ENCODE measurements around the gene HERPUD2.

Gene HERPUD2

DNA sequence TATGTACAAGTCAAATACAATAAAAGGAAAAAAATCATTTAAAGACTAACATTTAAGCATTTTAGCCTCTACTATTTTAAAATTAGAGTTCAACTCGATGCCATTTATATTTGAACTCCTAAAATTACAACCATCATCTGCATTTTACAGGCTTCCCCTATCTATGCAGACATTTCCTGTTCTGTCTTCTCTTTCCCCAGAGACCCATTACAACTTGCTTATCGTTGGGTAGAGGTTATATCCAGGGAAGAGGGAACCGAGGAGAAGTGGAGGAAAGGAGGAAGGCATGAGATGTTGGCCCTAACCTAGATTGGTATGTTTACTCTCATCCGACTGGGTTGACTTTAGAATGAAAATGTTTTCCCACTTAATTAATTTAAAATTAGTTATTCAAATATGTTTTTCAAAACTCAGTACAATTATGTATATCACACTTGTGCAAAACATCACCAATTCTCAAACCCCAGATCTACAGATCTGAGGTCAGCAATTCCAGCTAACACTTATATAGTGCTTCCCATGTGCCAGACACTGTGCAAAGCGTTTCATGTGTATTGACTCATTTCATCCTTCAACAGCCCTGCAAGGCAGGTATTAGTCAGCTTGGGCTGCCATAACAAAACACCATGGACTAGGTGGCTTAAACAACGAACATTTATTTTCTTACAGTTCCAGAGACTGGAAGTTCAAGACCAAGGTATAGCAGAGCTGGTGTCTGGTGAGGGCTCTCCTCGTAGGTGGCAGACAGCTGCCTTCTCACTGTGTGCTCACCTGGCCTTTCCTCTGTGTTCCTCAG lies 27.3 kb upstream of the HERPUD2 start:
- H2AFZ ChIP-seq (ENCODE audit: low read depth, low read length) = no peak overlapping the region
- no peaks in the 10 kb centered on the region for H3K27me3 ChIP-seq (ENCODE audit: insufficient read depth, low read length)
- no peak overlapping the region for H3K4me3 ChIP-seq (ENCODE audit: low read length)
- H3K4me1 ChIP-seq (ENCODE audit: insufficient read depth, low read length) = no peaks in the 10 kb centered on the region
- peaks cover 3% of the 10 kb centered on the region for H3K9me3 ChIP-seq (ENCODE audit: low read length)
- no peaks in the 10 kb centered on the region for H3K36me3 ChIP-seq (ENCODE audit: insufficient read depth, low read length)

DNA sequence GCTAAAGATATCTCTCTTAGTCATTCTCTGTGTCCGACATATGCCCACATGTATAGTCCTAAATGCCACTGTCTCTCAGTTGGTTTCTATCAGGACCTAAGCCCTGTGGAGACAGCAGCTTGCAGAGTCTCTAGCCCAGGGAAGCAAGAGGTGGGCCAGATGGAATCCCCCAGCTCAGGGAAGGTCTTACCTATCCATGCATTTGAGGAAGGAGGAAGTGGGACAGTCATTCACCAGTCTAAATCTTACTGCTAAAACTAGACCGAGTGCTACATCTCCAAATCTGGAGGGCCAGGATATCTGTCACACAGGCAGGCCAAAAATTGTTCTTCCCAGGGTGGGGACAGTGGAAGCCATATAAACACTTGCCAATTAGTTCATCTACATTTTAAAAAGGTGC lies 26.4 kb upstream of the HERPUD2 start:
- Histone ChIP-seq H3K9me3 (ENCODE audit: low read length) (peaks cover 3% of the 10 kb centered on the region), H3K4me3 (ENCODE audit: low read length) (no peak overlapping the region), H3K4me1 (ENCODE audit: insufficient read depth, low read length) (no peaks in the 10 kb centered on the region), H3K36me3 (ENCODE audit: insufficient read depth, low read length) (no peaks in the 10 kb centered on the region), H3K27me3 (ENCODE audit: insufficient read depth, low read length) (no peaks in the 10 kb centered on the region), H2AFZ (ENCODE audit: low read depth, low read length) (no peak overlapping the region)

DNA sequence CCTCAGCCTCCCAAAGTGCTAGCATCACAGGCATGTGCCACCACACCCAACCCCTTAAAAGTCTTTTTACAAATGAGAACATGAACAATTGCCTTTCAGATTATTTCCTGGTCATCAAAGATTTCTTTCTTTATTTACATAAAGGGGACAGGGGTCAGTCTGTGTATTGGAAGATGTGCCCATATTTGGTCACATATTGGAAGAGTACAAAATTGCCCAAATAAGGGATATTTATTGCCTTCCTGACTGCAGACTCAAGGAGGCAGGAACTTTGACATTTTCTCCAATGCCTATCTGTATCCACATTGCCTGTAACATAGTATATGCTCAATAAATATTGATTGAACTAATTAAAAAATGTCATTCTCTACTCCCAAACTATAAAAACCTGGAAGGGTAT lies 25.9 kb upstream of the HERPUD2 start:
- Histone ChIP-seq H3K4me3 (ENCODE audit: low read length) (no peak overlapping the region), H3K27me3 (ENCODE audit: insufficient read depth, low read length) (no peaks in the 10 kb centered on the region), H3K4me1 (ENCODE audit: insufficient read depth, low read length) (no peaks in the 10 kb centered on the region), H3K36me3 (ENCODE audit: insufficient read depth, low read length) (no peaks in the 10 kb centered on the region), H2AFZ (ENCODE audit: low read depth, low read length) (no peak overlapping the region), H3K9me3 (ENCODE audit: low read length) (peaks cover 3% of the 10 kb centered on the region)

DNA sequence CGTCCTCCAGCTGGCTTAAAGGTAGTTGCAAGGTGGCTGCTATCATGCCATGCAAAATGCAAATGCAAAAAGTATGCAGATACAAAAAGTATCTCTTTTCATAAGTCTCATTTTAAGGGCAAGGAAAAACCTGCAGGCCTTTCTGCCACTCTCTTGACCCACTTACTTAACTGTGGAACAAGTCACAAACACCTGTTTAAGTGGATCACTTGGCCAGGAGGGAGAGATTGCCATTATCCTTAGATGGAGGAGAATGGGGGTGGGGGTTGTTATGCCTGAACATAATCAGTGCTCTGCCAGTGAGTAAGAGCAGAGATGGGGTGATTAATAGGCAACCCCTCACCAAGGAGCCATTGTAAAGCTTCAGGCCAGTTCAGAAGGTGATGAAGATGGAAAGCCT lies 25.1 kb upstream of the HERPUD2 start:
- H3K36me3 ChIP-seq (ENCODE audit: insufficient read depth, low read length) = no peaks in the 10 kb centered on the region
- no peaks in the 10 kb centered on the region for H3K27me3 ChIP-seq (ENCODE audit: insufficient read depth, low read length)
- H2AFZ ChIP-seq (ENCODE audit: low read depth, low read length) = no peak overlapping the region
- peaks cover 3% of the 10 kb centered on the region for H3K9me3 ChIP-seq (ENCODE audit: low read length)
- no peaks in the 10 kb centered on the region for H3K4me1 ChIP-seq (ENCODE audit: insufficient read depth, low read length)
- no peak overlapping the region for H3K4me3 ChIP-seq (ENCODE audit: low read length)

DNA sequence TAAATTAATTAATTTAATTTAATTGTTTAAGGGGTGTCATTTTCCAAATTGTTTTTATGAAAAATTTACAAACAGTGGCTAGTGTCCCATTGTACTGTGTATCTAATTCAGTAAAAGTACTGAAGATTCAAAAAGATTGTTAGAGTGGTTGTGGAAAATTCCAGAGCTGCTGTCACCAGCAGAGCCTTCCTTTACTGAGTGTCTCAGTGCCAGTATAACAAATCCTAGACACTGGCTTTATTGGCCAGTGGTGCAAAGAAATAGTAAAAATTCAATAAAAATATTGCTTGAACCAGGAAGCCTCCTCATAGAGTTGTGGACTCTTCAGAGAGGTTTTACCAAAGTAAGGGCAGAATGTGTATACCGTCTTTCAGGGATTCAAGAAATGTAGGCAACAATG lies 23.1 kb upstream of the HERPUD2 start:
- Histone ChIP-seq H2AFZ (ENCODE audit: low read depth, low read length) (no peak overlapping the region), H3K9me3 (ENCODE audit: low read length) (no peaks in the 10 kb centered on the region)

DNA sequence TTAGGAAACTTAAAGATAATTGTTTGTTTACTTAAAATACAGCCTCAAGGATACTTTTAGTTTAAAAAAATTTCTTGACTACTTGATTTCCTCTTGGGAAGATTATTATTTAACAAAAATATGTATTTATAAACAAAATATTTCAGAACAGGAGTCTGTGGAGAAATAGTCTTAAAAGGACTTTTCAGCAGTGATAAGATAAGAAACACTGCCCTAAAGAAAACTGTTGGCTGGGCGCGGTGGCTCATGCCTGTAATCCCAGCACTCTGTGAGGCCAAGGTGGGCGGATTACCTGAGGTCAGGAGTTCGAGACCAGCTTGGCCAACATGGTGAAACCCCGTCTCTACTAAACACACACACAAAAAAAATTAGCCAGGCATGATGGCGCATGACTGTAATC lies 22.6 kb upstream of the HERPUD2 start:
- Histone ChIP-seq H3K4me1 (ENCODE audit: insufficient read depth, low read length) (no peaks in the 10 kb centered on the region), H3K27me3 (ENCODE audit: insufficient read depth, low read length) (no peaks in the 10 kb centered on the region), H3K9me3 (ENCODE audit: low read length) (no peaks in the 10 kb centered on the region), H2AFZ (ENCODE audit: low read depth, low read length) (no peak overlapping the region), H3K36me3 (ENCODE audit: insufficient read depth, low read length) (no peaks in the 10 kb centered on the region), H3K4me3 (ENCODE audit: low read length) (no peak overlapping the region)

More for the DNA sequence above, 23.1 kb upstream of the HERPUD2 start:
- H3K36me3 ChIP-seq (ENCODE audit: insufficient read depth, low read length) = no peaks in the 10 kb centered on the region
- H3K4me3 ChIP-seq (ENCODE audit: low read length) = no peak overlapping the region
- H3K4me1 ChIP-seq (ENCODE audit: insufficient read depth, low read length) = no peaks in the 10 kb centered on the region
- H3K27me3 ChIP-seq (ENCODE audit: insufficient read depth, low read length) = no peaks in the 10 kb centered on the region

DNA sequence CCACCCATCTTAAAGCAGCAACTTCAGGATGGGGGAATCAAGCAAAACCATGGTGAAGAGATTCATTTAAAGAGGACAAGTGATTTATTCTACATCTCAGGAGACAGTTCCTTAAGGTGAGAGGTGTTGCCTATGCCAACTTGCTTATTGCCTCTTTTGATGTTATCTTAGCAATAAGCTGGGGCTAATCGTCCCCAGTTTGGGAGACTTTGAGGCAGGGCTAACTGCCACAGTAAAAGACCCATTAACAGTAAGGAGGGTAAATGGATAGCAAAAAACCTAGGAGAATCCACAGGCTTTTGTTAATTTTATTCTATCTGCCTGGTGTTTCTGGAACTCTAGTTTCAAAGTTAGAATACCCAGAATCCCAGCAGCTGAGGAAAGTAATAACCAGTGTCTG lies 22.1 kb upstream of the HERPUD2 start:
- H3K4me1 ChIP-seq (ENCODE audit: insufficient read depth, low read length) = no peaks in the 10 kb centered on the region
- H3K4me3 ChIP-seq (ENCODE audit: low read length) = no peak overlapping the region
- no peaks in the 10 kb centered on the region for H3K27me3 ChIP-seq (ENCODE audit: insufficient read depth, low read length)
- no peaks in the 10 kb centered on the region for H3K36me3 ChIP-seq (ENCODE audit: insufficient read depth, low read length)
- H2AFZ ChIP-seq (ENCODE audit: low read depth, low read length) = no peak overlapping the region
- no peaks in the 10 kb centered on the region for H3K9me3 ChIP-seq (ENCODE audit: low read length)

DNA sequence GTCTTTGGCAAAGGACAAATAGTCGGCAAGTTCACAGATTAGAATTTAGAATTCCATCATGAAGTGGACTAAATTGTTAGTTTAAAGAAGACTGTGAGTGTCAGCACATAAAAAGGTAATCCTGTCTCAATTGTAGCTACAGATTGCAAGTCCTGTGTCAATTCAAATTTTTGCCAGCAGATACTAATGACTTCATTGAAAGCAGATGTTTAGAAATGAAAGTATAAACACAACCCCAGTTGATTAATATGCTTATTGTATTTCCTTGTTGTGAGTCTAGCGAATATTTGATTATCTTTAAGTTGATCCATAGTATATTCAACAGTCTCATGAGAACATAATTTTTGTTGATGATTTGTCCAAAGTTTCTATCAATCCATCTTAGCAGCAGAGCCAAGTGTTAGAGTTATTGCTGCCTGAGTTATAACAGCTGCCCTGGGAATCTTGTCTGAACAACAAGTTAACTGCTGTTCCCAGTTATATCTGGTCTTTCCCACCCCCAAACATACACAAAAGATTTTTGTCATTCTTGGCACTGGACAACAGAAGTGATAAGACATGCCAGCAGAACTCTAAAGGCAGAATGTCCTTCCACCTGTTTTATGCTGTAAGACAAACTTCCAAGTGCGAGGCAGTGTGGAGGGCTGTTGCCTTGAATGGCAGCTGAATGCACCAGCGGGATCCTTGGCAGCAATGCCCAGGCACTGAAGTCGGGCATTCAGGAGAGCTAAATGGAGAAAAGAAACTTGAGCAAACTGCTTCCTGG lies 21.3 kb upstream of the HERPUD2 start:
- no peaks in the 10 kb centered on the region for H3K4me1 ChIP-seq (ENCODE audit: insufficient read depth, low read length)
- no peaks in the 10 kb centered on the region for H3K27me3 ChIP-seq (ENCODE audit: insufficient read depth, low read length)
- H3K9me3 ChIP-seq (ENCODE audit: low read length) = no peaks in the 10 kb centered on the region
- no peak overlapping the region for H2AFZ ChIP-seq (ENCODE audit: low read depth, low read length)
- H3K4me3 ChIP-seq (ENCODE audit: low read length) = no peak overlapping the region
- H3K36me3 ChIP-seq (ENCODE audit: insufficient read depth, low read length) = no peaks in the 10 kb centered on the region

DNA sequence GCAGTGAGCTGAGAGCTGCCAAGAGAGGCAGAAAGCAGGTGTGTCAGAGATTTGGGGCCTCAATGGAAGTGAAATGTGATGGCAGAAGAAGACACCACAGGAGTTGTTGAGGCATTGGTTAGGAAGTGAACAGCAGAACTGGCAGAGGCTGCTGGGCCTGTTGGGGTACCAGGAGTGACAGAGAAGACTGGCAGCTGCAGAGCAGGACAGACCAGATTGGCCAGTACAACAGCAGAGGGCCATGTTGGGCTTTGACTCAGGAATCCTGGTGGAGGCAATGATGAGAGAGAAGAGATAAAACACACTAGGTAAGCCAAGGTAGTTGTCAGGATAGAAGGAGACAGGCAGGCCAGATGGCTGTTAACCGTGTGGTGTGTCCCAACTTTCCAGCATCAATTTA lies 19.9 kb upstream of the HERPUD2 start:
- H3K4me3 ChIP-seq (ENCODE audit: low read length) = no peak overlapping the region
- H3K36me3 ChIP-seq (ENCODE audit: insufficient read depth, low read length) = no peaks in the 10 kb centered on the region
- H3K9me3 ChIP-seq (ENCODE audit: low read length) = no peaks in the 10 kb centered on the region
- no peak overlapping the region for H2AFZ ChIP-seq (ENCODE audit: low read depth, low read length)
- H3K4me1 ChIP-seq (ENCODE audit: insufficient read depth, low read length) = no peaks in the 10 kb centered on the region
- H3K27me3 ChIP-seq (ENCODE audit: insufficient read depth, low read length) = no peaks in the 10 kb centered on the region

DNA sequence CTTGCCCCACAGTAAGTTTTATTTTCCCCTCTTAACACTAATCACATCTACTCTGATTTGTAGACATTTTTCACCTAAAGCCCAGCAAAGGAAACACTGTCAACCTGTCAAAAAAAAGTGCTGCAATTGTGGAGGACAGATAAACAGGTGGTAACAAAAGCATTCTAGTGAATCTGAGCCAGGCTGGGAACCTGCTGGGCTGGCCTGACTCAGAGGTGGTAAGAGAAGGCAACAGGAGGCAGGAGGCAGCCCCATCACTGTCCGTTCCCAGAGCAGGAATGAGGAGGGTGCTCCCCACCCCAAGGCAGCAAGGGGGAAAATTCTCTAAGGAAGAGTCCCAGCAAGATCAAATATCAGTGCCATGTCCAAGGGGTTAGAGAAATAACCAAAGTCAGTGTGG lies 19.5 kb upstream of the HERPUD2 start:
- H3K4me3 ChIP-seq (ENCODE audit: low read length) = no peak overlapping the region
- no peaks in the 10 kb centered on the region for H3K27me3 ChIP-seq (ENCODE audit: insufficient read depth, low read length)
- H3K36me3 ChIP-seq (ENCODE audit: insufficient read depth, low read length) = no peaks in the 10 kb centered on the region
- H3K9me3 ChIP-seq (ENCODE audit: low read length) = no peaks in the 10 kb centered on the region
- no peaks in the 10 kb centered on the region for H3K4me1 ChIP-seq (ENCODE audit: insufficient read depth, low read length)
- no peak overlapping the region for H2AFZ ChIP-seq (ENCODE audit: low read depth, low read length)

DNA sequence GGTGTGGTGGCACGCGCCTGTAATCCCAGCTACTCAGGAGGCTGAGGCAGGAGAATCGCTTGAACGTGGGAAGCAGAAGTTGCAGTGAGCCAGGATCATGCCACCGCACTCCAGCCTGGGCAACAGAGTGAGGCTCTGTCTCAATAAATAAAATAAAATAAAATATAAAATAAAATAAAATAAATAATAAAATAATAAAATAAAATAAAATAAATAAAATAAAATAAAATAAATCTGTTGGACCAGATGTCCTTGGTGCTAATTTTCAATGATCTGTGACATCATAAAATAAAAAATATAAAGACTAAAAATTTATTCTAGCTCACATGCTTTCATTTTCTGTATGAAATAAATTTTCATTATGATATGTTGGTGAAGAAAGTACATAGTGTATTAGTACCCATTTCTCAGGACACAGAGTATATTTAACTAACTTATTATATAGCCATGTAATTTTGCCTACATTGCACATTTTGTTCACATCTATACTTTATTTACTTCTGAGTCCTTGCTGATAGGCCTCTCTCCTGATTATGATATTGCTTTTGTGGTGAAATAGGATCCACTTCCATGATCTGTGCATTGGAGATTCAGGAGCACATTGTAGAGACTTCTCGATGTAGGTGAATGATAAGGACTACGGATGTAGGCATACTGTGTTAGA lies 17.8 kb upstream of the HERPUD2 start:
- Histone ChIP-seq H2AFZ (ENCODE audit: low read depth, low read length) (no peak overlapping the region), H3K4me3 (ENCODE audit: low read length) (no peak overlapping the region), H3K4me1 (ENCODE audit: insufficient read depth, low read length) (no peaks in the 10 kb centered on the region), H3K36me3 (ENCODE audit: insufficient read depth, low read length) (no peaks in the 10 kb centered on the region), H3K27me3 (ENCODE audit: insufficient read depth, low read length) (no peaks in the 10 kb centered on the region), H3K9me3 (ENCODE audit: low read length) (no peaks in the 10 kb centered on the region)

DNA sequence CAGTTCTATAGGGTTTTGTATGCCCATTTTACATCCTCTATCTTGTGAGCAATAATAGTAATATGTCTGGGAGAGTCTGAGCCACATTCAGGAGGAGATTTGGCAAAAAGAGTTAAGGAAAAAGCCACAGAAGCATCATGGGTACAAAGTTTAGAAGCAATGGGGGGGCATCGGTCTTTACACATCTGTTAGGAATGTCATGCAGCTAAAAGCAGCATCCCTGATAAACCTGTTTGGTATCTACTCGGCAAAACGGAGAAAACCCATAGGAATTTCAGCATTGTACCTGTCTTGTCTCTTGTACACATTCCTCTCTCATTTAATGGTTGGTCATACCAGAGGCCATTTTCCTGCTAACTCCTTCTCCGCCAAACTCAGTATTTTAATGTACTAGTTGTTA lies 12.5 kb upstream of the HERPUD2 start:
- Histone ChIP-seq H3K9me3 (ENCODE audit: low read length) (no peaks in the 10 kb centered on the region), H3K27me3 (ENCODE audit: insufficient read depth, low read length) (no peaks in the 10 kb centered on the region), H3K4me3 (ENCODE audit: low read length) (no peak overlapping the region), H2AFZ (ENCODE audit: low read depth, low read length) (no peak overlapping the region), H3K4me1 (ENCODE audit: insufficient read depth, low read length) (no peaks in the 10 kb centered on the region), H3K36me3 (ENCODE audit: insufficient read depth, low read length) (no peaks in the 10 kb centered on the region)

DNA sequence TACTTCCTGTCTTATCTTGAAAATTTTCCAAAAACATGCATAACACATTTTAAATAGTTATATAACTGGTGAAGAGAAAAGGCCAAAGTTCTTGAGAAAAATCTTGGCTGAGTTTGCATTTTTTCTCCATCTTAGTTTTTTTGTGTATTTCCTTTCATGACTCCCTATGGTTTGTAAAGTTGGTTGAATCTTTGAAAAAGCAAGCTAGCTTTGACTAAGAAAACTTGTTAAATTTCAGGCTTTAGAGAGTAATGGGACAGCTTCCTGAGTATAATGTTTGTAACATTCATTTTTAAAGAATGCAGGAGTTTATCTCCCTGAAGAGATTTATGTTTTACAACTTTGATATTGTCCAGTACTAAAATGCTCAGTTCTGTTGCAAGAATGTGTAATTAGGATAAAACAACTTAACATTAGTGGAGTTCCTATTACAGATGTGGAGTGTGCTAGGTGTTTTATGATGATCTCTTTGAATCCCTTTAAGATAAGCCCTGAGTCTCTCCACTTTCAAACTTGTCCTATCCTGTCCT lies 11.1 kb upstream of the HERPUD2 start:
- Histone ChIP-seq H3K4me3 (ENCODE audit: low read length) (no peak overlapping the region), H3K27me3 (ENCODE audit: insufficient read depth, low read length) (no peaks in the 10 kb centered on the region), H2AFZ (ENCODE audit: low read depth, low read length) (no peak overlapping the region), H3K4me1 (ENCODE audit: insufficient read depth, low read length) (no peaks in the 10 kb centered on the region), H3K36me3 (ENCODE audit: insufficient read depth, low read length) (no peaks in the 10 kb centered on the region), H3K9me3 (ENCODE audit: low read length) (no peaks in the 10 kb centered on the region)
